GM18519 (cell line): ENCODE results near the gene GALNS.
"Not testable (repeated sequence)": the region's sequence is repeated elsewhere in the genome, so short reads cannot be mapped to it uniquely, and the experiment has no call there.

ENCODE experiments used
- ATAC-seq: cut with Tn5 transposase; IDR thresholded peaks from one replicate; pipeline ENCODE4 v1.9.1; 2021; ENCODE audit warnings: mild to moderate bottlenecking, moderate library complexity; ENCODE audit not compliant: unreplicated experiment, low FRiP score

The GALNS gene

DNA sequence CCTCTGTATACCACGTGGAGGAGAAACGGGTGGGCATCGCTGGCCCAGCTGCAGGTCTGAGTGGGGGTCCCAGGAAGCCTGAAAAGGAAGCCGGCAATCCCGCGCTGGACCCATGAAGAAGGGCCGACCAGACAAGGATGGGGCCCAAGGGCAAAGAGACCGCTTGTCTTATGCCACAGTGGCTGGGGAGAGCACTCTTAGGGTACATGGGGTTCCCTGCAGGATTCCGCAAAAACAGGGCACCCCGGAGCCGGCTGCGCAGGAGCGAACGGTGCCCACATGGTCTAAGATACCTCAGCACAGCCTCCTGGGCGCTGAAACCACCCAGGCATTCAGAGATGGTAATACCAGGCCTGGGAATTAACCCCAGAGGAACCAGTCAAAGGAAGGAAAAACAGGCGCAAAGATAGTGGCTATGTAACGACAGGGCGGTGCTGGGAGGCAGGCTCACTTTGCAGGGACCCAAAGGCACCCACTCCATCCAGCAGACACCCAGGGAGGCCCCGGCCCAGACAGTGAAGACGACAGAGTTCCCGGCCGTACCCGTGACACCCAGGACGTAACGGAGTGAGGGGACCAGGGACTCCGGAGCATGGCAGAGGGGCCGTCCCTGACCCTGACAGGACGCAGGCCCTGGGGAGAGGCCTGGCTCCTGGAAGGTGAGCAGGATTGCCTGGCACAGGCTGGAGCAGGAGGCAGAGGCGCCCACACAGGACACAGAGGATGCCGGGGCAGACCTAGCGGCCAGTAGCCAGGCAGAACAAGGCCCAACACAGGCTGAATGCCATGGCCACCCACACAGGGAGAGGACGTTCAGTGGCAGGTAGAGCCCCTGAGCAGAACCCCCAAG is 82.0 kb downstream of the GALNS start:
- no peak for ATAC-seq

- no peak for ATAC-seq
Observed at GRCh38 chr16:88773812-88774291, 82.9 kb downstream of the GALNS start.

- no peak for ATAC-seq
Observed at GRCh38 chr16:88772871-88773811, 83.6 kb downstream of the GALNS start.

- not testable (repeated sequence) for ATAC-seq
Observed at GRCh38 chr16:88771781-88772180, 85.0 kb downstream of the GALNS start.

GRCh38 chr16:88771294-88771772 is 85.4 kb downstream of the GALNS start:
- no peak for ATAC-seq

DNA sequence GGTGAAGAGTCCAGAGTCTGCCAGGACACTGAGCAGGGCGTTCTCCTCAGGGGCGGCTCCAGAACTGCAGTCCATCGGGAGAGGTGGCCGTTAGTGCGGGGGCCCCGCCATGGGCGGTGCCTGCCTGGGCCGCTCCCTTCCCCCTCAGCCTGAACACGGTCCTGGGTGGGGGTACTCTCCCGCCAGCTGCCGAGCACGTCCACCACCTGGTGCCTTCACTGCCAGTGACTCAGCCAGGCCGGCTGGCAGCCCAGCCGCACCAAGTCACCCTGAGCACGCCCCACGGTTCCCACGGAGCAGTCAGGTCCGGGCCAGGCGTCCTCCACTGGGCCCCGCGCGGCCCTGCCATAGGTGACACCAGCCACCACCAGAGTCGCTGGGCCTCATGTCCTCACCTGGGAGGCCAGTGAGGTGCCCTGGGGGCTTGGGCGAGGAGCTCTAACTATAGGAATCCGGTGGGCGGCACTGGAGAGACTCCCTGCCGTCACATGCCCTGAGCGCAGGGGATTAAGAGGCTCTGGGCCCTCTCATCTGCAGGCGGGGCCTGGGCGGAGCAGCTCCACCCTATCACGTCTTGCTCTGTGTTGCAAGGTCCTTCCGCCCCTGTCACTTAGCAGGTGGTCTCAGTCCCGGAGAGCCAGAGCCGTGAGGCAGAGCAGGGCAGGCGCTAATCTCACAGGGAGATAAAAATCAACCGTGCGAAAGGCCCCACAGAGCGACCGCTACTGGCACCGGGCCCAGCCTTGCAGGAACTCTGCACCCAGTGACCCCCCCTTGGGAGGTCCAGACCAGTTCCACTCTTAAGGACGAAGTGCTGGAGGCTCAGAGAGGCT is 86.1 kb downstream of the GALNS start:
- ATAC-seq, result no peak

GRCh38 chr16:88769617-88770460 is 86.9 kb downstream of the GALNS start:
- no peak for ATAC-seq

DNA sequence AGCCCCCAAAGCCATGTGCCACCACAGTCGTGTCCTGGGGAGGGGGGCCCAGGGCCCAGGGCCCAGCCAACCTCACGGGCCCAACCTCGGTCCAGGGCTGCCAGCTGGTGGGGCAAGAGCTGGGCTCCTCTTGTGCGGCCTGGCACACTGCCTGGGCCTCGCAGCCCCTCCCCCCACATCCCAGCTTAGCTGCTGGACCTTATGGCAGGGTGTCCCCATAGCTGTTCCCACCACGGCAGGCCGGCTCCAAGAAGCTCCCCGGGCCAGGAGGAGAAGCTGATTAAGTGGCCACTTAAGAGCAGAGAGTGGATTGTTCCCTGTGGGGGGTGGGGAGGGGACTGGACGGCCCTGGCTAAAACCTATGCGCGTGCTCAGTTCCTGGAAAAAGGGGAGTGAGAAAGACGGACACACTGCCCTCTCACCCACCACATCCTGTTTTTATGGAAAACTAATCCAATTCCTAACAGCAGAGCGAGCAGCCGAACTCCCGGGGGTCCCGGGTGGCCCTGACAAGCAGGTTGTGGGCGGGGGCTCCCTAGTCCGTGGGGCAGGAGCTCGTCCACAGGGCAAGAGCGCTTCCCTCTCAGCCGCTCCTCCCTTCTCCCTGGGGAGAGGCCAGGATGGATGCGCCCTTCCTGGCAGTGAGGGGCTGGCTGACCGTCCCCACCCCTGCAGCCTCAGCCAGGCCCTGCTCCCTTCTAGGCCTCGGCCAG is 88.5 kb downstream of the GALNS start:
- ATAC-seq, result no peak

DNA sequence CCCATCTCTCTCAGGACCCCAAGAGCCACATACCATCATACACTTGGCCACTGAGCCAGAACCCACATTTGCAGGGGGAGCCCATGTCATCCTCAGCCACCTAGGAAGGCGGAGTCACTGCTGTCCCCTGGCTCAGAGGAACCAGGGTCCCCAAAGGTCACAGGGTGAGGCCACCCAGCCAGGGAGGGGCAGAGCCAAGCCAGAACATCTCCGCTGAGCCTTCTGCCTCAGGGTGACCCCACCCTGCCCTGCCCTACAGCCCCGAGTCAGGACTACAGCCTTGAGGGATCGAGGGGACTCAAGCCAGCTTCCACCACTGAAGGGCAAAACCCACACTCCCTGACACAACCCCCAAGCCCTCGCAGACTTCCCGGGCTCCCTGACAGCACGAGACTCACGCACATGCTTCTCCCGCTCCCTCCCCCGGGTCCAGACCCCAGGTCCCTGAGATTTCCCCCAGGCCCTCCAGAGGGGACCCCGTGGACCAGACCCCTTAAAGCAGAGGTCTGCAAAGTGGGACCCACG is 89.1 kb downstream of the GALNS start:
- ATAC-seq, result no peak

DNA sequence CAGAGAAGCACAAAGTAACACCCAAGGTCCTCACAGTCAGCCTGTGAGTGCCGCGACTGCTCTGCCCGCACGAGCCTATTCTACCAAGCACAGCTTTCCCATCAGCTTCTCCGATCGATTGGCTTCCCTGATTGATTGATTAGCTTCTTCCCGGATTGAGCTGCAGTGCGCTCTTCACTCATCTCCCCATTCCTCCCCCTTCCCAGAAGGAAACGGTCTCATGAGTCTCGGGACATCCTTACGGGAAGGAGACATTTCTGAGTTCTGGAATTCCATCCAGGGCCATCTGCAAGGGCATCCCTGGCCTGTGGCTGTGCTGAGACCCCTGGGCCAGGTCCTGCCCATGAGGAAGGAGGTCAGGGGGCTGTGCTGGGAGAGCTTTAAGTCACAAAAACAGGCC is 89.8 kb downstream of the GALNS start:
- ATAC-seq, result no peak

- no peak for ATAC-seq
Observed at GRCh38 chr16:88764913-88765349, 91.8 kb downstream of the GALNS start.

DNA sequence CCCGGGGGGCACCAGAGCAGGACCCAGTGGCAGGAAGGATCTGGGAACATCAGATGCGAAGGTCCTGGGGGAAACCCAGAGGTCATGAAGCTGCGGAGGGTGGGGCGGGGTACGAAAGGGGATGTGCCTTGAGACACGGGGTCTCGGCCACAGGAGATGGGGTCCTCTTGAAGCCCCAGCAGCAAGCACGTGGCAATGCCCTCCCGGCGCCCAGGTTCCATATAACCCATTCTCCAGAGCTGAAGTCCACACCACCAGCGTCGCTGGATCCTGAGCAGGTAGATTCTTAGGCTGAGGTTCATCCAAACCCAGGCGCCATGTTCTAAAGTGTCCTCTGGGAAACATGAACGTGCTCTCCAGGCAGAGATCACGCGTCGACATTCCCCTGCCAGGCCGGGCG is 92.7 kb downstream of the GALNS start:
- ATAC-seq, result no peak
